Measurements from ENCODE around the gene PTPN14. TPM values are rescaled to one million over a fixed set of nuclear protein-coding genes. Genes with fewer than 3 reads are reported as not detected.

PTPN14 gene
- total and polyA plus RNA-seq, 2 of the 4 experiments (the other 2 are of a cell fraction), result 21.5 to 31.7 TPM

DNA sequence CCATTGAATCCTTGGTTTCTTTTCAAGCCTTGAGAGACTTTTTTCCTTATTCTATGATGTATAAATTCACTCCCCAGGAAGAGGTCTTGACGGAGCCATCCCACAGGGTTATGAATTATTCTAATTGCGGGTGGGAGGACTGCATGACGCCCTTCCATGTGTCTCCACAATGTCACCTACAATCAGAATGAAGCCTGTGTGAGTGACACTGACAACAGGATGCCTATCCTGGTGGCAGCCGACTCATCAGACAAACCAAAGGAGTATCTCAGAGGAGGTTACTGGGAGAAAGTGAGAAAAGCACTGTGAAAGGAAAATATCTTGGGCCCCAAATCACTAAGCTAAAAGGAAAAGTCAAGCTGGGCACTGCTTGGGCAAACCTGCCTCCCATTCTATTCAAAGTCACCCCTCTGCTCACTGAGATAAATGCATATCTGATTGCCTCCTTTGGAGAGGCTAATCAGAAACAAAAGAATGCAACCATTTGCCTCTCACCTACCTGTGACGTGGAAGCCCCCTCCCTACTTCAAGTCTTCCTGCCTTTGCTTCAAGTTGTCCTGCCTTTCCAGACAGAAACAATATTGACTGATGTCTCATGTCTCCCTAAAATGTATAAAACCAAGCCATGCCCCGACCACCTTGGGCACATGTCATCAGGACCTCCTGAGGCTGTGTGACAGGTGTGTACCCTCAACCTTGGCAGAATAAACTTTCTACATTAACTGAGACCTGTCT lies 172.0 kb downstream of the PTPN14 start (continued):
- TF ChIP-seq, protein P1, sequence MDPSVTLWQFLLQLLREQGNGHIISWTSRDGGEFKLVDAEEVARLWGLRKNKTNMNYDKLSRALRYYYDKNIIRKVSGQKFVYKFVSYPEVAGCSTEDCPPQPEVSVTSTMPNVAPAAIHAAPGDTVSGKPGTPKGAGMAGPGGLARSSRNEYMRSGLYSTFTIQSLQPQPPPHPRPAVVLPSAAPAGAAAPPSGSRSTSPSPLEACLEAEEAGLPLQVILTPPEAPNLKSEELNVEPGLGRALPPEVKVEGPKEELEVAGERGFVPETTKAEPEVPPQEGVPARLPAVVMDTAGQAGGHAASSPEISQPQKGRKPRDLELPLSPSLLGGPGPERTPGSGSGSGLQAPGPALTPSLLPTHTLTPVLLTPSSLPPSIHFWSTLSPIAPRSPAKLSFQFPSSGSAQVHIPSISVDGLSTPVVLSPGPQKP (IDR thresholded peaks at IDR 0.05; ENCODE audit: borderline replicate concordance, low read depth, low read length), result no peak
- TF ChIP-seq SMC3 (IDR thresholded peaks at IDR 0.05; ENCODE audit: low read depth, low read length), result no peak

- no TSS peak for BruUV-seq (replicated peaks)
- H3K9me3 ChIP-seq (ENCODE audit: control insufficient read depth, insufficient read depth, low read length), result no peaks in the 10 kb centered on the region
- POLR2A ChIA-PET (ENCODE audit: unreplicated experiment), result no interaction called here
- H2BK20ac ChIP-seq (ENCODE audit: low read depth, low read length), result peak overlapping the region; percentile 95
- peaks cover 44% of the 10 kb centered on the region for H3K36me3 ChIP-seq (ENCODE audit: control insufficient read depth, insufficient read depth, low read length)
- H2BK120ac ChIP-seq (ENCODE audit: low read depth, low read length), result peak overlapping the region; percentile 76
- CTCF ChIA-PET, result interaction anchor here (0.5 to 0.7 kb wide), 2 partner anchors 10 to 164 kb away, joined by 3 to 4 read pairs; no protein-coding TSS in a partner anchor
- H2AFZ ChIP-seq (replicated peaks; ENCODE audit: low read length, poor library complexity), result no peak overlapping the region
- peak overlapping the region; percentile 49 to 84 for H4K8ac ChIP-seq (ENCODE audit: low read depth in 2 of 2, low read length in 2 of 2)
- H3K27ac ChIP-seq (ENCODE audit: insufficient read depth, low read length), result peak overlapping the region; percentile 90; the same call in 1 of the 2 replicates
- no peak overlapping the region for H3K9ac ChIP-seq (ENCODE audit: low read depth, low read length)
- peak overlapping the region; percentile 31; the same call in 1 of the 2 replicates for H3K4me2 ChIP-seq (ENCODE audit: low read depth, low read length)
- H3K23ac ChIP-seq (ENCODE audit: low read depth, low read length), result peak overlapping the region; percentile 31
- peak overlapping the region; percentile 84 for H4K91ac ChIP-seq (ENCODE audit: insufficient read depth, low read depth, low read length)
- no peak for TF ChIP-seq MAZ (IDR thresholded peaks at IDR 0.05; ENCODE audit: borderline replicate concordance, low read depth, low read length)
- no peak overlapping the region for H3K4me3 ChIP-seq (ENCODE audit: insufficient read depth, low read depth, low read length)
- no CpG with 5 or more reads among the region's 8 CpGs for WGBS, 2 experiments (ENCODE audit: extremely low coverage in 2 of 2, insufficient read length in 1 of 2)
- in situ Hi-C loops (cut with MboI; ENCODE audit: low sequenced_read_pairs), result no loop called here
- peak overlapping the region; percentile 90 for H3K4ac ChIP-seq (ENCODE audit: low read depth, low read length)
- peak overlapping the region; percentile 83 for H3K14ac ChIP-seq (replicated peaks; ENCODE audit: low read depth, low read length)
- peak overlapping the region; percentile 64; the same call in 2 of the 3 replicates for H2BK15ac ChIP-seq (ENCODE audit: low read depth, low read length)
- H3K18ac ChIP-seq (ENCODE audit: low read depth, low read length), result peak overlapping the region; percentile 89
- peaks cover 10% of the 10 kb centered on the region for H3K9me1 ChIP-seq (ENCODE audit: insufficient read depth, low read length)
- H2AK5ac ChIP-seq (ENCODE audit: low read depth, low read length), result peak overlapping the region; percentile 94
- no peak for DNase-seq
- H4K20me1 ChIP-seq (ENCODE audit: insufficient read depth, low read length), result no peaks in the 10 kb centered on the region
- peak overlapping the region; percentile 59 for H2BK5ac ChIP-seq (ENCODE audit: low read depth, low read length, poor library complexity, severe bottlenecking)
- H3K56ac ChIP-seq (ENCODE audit: extremely low read depth, insufficient read depth, low read length), result peak overlapping the region; percentile 56; the same call in 1 of the 2 replicates
- H2AK9ac ChIP-seq (replicated peaks; ENCODE audit: low read depth, low read length, poor library complexity), result no peak overlapping the region
- peak overlapping the region; percentile 91 for H4K5ac ChIP-seq (ENCODE audit: low read depth, low read length)
- H3K4me1 ChIP-seq (ENCODE audit: control insufficient read depth, insufficient read depth, low read length), result peaks cover 13% of the 10 kb centered on the region
- 0 out of 2 replicates have a peak, but pooled peaks have one; percentile 5 for ATAC-seq (ENCODE audit: low read depth)
- H3K27me3 ChIP-seq (ENCODE audit: control insufficient read depth, insufficient read depth, low read length), result no peaks in the 10 kb centered on the region
- peaks cover 35 to 48% of the 10 kb centered on the region in 2 experiments for H3K79me1 ChIP-seq (ENCODE audit: low read depth in 1 of 2, low read length in 2 of 2)
- dilution Hi-C loops (cut with HindIII; ENCODE audit: low sequenced_read_pairs, unreplicated experiment), result no loop called here
- intact Hi-C loops (cut with micrococcal nuclease), result loop anchor here (5.0 kb wide), 1 partner anchor 174 kb away; the partner anchor contains the start of gene PTPN14
Observed at GRCh38 chr1:214378492-214378891, 172.9 kb downstream of the PTPN14 start.

Measured in IMR-90 (cell line).